DMS53 (cell line): Measurements from ENCODE around the gene QSOX1.
A peak's percentile ranks its signal among the peaks of the same experiment; 100 is the strongest.

Experiments
- DNase-seq: peaks from one replicate; lab custom pipeline; 2025; lab: John Stamatoyannopoulos, UW

The QSOX1 gene

DNA sequence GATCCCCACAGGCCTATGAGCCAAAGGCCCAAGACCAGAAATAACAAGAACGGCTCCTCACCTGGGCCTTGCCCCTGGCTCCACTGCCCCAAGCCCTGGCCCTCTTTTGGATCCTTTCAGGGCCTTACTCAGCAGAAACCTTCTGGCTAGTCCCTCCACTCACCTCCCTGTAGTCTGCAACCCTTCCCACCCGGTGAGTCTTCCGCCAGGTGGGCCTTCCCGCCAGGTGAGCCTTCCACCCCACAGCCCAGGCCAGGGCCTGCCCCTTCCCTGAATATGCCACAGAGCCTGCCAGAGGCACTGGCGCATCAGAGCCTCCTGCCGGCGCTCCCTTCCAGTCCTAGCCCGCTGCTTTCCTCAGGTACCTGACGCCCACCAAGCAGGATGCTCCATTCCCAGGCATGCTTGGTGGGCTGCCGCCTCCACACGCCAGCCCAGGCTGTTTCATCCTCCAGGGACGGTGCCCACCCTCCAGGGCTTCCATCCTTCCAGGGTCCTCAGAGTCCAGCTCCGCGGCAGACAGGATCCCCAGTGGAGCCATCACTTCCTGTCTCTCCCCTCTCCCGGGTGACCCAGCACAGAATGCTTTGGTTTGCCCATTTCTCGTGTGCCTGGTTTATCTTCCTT is 96.3 kb downstream of the QSOX1 start:
- no peak for DNase-seq

DNA sequence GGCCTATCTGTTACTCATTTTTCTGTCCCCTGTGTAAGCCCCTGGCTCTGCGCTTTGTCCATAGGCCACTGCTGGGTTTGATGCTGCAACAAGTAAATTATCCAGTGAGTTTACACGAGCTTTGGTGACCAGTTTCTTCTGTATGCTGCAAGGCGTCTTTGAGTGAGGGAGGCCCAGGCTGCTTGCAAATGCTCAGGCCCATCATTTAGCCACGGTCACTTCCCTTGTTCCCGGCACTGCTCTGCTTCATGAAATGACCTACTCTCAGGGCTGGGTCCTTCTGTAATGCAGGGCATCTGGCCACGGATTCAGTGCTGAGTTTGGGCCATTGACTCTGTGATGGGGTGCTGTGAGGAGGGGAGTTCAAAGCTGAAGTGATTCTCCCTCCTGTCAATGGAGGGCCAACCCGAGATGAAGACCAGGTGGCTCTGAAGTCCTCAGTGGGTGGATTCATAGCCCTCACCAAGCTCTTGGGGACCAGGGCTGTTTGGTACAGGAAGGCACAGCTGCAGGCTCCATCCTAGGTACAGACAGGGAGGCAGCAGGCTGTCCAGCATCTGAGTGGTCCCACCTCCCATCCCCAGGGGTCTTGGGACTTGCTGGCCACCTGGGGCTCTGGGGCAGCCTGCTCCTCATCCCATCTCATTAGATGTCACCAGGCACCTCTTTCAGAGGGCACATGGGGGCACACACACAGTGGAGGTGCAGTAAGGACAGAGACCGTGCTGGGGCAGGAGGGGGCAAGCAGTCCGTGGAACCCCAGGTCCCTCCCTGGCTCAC is 97.0 kb downstream of the QSOX1 start:
- DNase-seq: no peak

DNA sequence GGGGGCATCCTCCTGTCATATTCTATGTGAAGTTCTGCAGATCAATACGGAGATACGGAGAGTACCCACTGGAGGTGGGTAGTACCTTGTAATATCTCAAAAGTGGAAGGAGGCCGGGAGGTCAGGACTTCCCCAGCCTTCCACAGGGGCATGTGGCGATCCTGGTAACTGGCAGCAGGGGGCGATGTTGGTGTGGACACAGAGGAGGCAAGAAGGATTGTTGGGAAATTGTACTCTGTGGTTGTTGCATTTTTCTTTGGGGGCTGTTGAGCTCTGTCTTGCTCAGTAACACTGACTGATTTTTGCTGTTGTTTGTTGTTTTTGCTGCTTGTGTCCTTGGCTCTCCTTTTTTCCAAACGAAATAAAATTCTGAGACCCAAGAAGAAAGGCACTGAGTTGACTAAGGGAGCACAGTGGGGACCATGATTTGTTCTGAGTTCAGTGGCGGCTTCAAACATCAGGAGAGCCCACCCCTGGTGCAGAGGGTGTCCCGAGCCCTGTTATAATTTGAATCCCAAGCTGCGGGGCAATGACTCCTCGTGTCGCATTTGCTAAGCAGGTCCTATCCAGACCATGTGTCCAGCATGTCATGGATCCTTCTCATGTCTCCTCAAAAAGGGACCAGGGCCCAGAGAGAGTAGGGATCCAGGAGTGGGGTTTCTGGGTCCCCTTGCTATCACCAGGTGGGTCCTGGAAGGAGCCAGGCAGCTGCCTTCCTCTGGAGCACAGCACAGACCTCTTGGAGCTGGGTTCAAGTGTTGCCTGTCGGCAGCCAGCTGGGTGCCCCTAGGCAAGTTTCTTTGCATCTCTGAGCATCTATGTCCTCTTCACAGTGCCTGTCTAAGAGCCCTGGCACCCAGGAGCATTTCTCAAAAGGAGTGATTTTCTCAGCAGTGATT is 98.2 kb downstream of the QSOX1 start:
- DNase-seq: peak; percentile 84
